ENCODE measurements around the gene FAM216B. TPM values are rescaled to one million over a fixed set of nuclear protein-coding genes. Genes with fewer than 3 reads are reported as not detected.

The FAM216B gene
- not detected in 2 replicates for total RNA-seq
- long read RNA-seq = 0 reads

- TF ChIP-seq CTCF (conservative IDR thresholded peaks at IDR 0.05) = no peak
- peaks cover 3% of the 10 kb centered on the region for H3K36me3 Mint-ChIP-seq (ENCODE audit: low read depth)
- H3K9me3 Mint-ChIP-seq = peaks cover 3% of the 10 kb centered on the region
- H3K27me3 Mint-ChIP-seq (ENCODE audit: low read depth) = no peaks in the 10 kb centered on the region
- H3K4me3 Mint-ChIP-seq = no peak within 1 kb of the TSS
- no peak within 1 kb of the TSS for H3K27ac Mint-ChIP-seq (ENCODE audit: unreplicated experiment)
- no peak for DNase-seq (ENCODE audit: low read depth, low spot score)
- H3K4me1 Mint-ChIP-seq = no peaks in the 10 kb centered on the region
Measured at GRCh38 chr13:42781352-42781751, at the start of gene FAM216B. TSS of gene FAM216B (plus strand) at chr13:42781584. CDS start at chr13:42784068, 2,484 bp downstream.

GRCh38 chr13:42732073-42732472, 49.3 kb upstream of the FAM216B start:
- no peak overlapping the region for H3K4me3 Mint-ChIP-seq
- DNase-seq (ENCODE audit: low read depth, low spot score) = no peak
- no peaks in the 10 kb centered on the region for H3K27me3 Mint-ChIP-seq (ENCODE audit: low read depth)
- H3K4me1 Mint-ChIP-seq = peaks cover 12% of the 10 kb centered on the region
- no peak overlapping the region for H3K27ac Mint-ChIP-seq (ENCODE audit: unreplicated experiment)
- no peak for TF ChIP-seq CTCF (conservative IDR thresholded peaks at IDR 0.05)
- H3K36me3 Mint-ChIP-seq (ENCODE audit: low read depth) = no peaks in the 10 kb centered on the region
- H3K9me3 Mint-ChIP-seq = no peaks in the 10 kb centered on the region

- no peaks in the 10 kb centered on the region for H3K27me3 Mint-ChIP-seq (ENCODE audit: low read depth)
- no peak for TF ChIP-seq CTCF (conservative IDR thresholded peaks at IDR 0.05)
- H3K36me3 Mint-ChIP-seq (ENCODE audit: low read depth) = no peaks in the 10 kb centered on the region
- H3K27ac Mint-ChIP-seq (ENCODE audit: unreplicated experiment) = no peak overlapping the region
- no peaks in the 10 kb centered on the region for H3K9me3 Mint-ChIP-seq
- no peak overlapping the region for H3K4me3 Mint-ChIP-seq
- no peak for DNase-seq (ENCODE audit: low read depth, low spot score)
- peaks cover 12% of the 10 kb centered on the region for H3K4me1 Mint-ChIP-seq
Measured at GRCh38 chr13:42733046-42733445, 48.3 kb upstream of the FAM216B start.

GRCh38 chr13:42735010-42735409, 46.4 kb upstream of the FAM216B start:
- H3K9me3 Mint-ChIP-seq = no peaks in the 10 kb centered on the region
- no peaks in the 10 kb centered on the region for H3K27me3 Mint-ChIP-seq (ENCODE audit: low read depth)
- H3K27ac Mint-ChIP-seq (ENCODE audit: unreplicated experiment) = no peak overlapping the region
- H3K4me3 Mint-ChIP-seq = no peak overlapping the region
- no peak for TF ChIP-seq CTCF (conservative IDR thresholded peaks at IDR 0.05)
- DNase-seq (ENCODE audit: low read depth, low spot score) = no peak
- no peaks in the 10 kb centered on the region for H3K4me1 Mint-ChIP-seq
- H3K36me3 Mint-ChIP-seq (ENCODE audit: low read depth) = no peaks in the 10 kb centered on the region

- H3K27ac Mint-ChIP-seq (ENCODE audit: unreplicated experiment) = no peak overlapping the region
Measured at GRCh38 chr13:42740753-42741152, 40.6 kb upstream of the FAM216B start.

More at GRCh38 chr13:42740753-42741152, 40.6 kb upstream of the FAM216B start:
- Mint-ChIP-seq H3K4me3 (no peak overlapping the region), H3K36me3 (ENCODE audit: low read depth) (no peaks in the 10 kb centered on the region), H3K27me3 (ENCODE audit: low read depth) (no peaks in the 10 kb centered on the region), H3K9me3 (no peaks in the 10 kb centered on the region), H3K4me1 (no peaks in the 10 kb centered on the region)
- no peak for DNase-seq (ENCODE audit: low read depth, low spot score)
- no peak for TF ChIP-seq CTCF (conservative IDR thresholded peaks at IDR 0.05)

All from neural crest cell (in vitro differentiated cells).